AG04450 (cell line): ENCODE data around the gene RABGAP1. TPM values are rescaled to one million over a fixed set of nuclear protein-coding genes. Genes with fewer than 3 reads are reported as not detected.

Experiments used
- CTCF ChIA-PET: fragments of 300-600, 350-600 bp; formaldehyde crosslinking; extraction: SDS; loops from one replicate; lab custom pipeline; 2022; ENCODE audit warnings: antibody characterized with exemption, inconsistent platforms; lab: Charles Lee
- POLR2A ChIA-PET: fragments of 350-600 bp; formaldehyde crosslinking; extraction: SDS; loops from one replicate; lab custom pipeline; 2021; ENCODE audit warnings: antibody characterized with exemption, inconsistent platforms; lab: Yijun Ruan, JAX
- DNase-seq: peaks from one replicate; pipeline ENCODE4 v3.0.0-alpha.2; 2011; ENCODE audit warnings: low read depth, low spot score
- H3K27ac ChIP-seq: one replicate; pipeline ENCODE4 v1.5.1; 2012; ENCODE audit warnings: low read depth, low read length, control low read depth
- H3K27me3 ChIP-seq: one replicate; pipeline ENCODE4 v1.6.0; 2012; ENCODE audit warnings: low read length; ENCODE audit not compliant: control insufficient read depth, insufficient read depth
- H3K4me3 ChIP-seq: 2 replicates; pipeline ENCODE4 v1.5.1; 2011; ENCODE audit warnings: mild to moderate bottlenecking, low read depth, low read length, control low read depth
- H3K9me3 ChIP-seq: 2 replicates; pipeline ENCODE4 v1.5.1; 2012; ENCODE audit warnings: low read length; ENCODE audit not compliant: control insufficient read depth, insufficient read depth
- CTCF ChIP-seq: IDR thresholded peaks from 2 replicates; pipeline ENCODE4 v1.5.1; 2011; ENCODE audit warnings: low read depth, low read length, control low read depth, inconsistent platforms
- polyA plus RNA-seq: library from polyadenylated mRNA; depleted of rRNA; stranded (reverse); fragments of >200 nt; gene quantifications from 2 replicates; pipeline ENCODE4 v1.2.3, GENCODE V29; 2011

The RABGAP1 gene
- polyA plus RNA-seq, 1 experiment, result 69.4 TPM

GRCh38 chr9:123046406-123047195, 105.8 kb downstream of the RABGAP1 start:
- H3K9me3 ChIP-seq, result no peaks in the 10 kb centered on the region
- no peak for DNase-seq
- no peak overlapping the region for H3K27ac ChIP-seq
- H3K4me3 ChIP-seq, result no peak overlapping the region
- no peak for TF ChIP-seq CTCF
- ChIA-PET CTCF (interaction anchor here (1.3 kb wide), 1 partner anchor 179 kb away, joined by 4 read pairs; no protein-coding TSS in a partner anchor), POLR2A (interaction anchor here (0.8 kb wide), 1 partner anchor 17 kb away, joined by 3 read pairs; no protein-coding TSS in a partner anchor)
- H3K27me3 ChIP-seq, result no peaks in the 10 kb centered on the region

GRCh38 chr9:123048748-123049147, 107.9 kb downstream of the RABGAP1 start:
- DNase-seq, result no peak
- H3K27ac ChIP-seq, result no peak overlapping the region
- no peak overlapping the region for H3K4me3 ChIP-seq
- no peaks in the 10 kb centered on the region for H3K9me3 ChIP-seq
- no peak for TF ChIP-seq CTCF
- POLR2A ChIA-PET, result interaction anchor here (1.3 kb wide), 1 partner anchor 14 kb away, joined by 6 read pairs; no protein-coding TSS in a partner anchor
- H3K27me3 ChIP-seq, result no peaks in the 10 kb centered on the region
- CTCF ChIA-PET, result interaction anchor here (1.4 to 1.5 kb wide), 2 partner anchors 10 to 301 kb away, joined by 3 to 4 read pairs; no protein-coding TSS in a partner anchor

GRCh38 chr9:123049589-123050222, 108.9 kb downstream of the RABGAP1 start:
- Histone ChIP-seq H3K27ac (no peak overlapping the region), H3K4me3 (no peak overlapping the region), H3K9me3 (no peaks in the 10 kb centered on the region), H3K27me3 (no peaks in the 10 kb centered on the region)
- ChIA-PET CTCF (interaction anchor here (1.4 to 1.6 kb wide), 2 partner anchors 176 to 300 kb away, joined by 3 read pairs; no protein-coding TSS in a partner anchor), POLR2A (interaction anchor here (1.3 kb wide), 1 partner anchor 13 kb away, joined by 6 read pairs; no protein-coding TSS in a partner anchor)
- DNase-seq, result no peak
- no peak for TF ChIP-seq CTCF

- TF ChIP-seq CTCF, result no peak
- Histone ChIP-seq H3K27ac (no peak overlapping the region), H3K27me3 (no peaks in the 10 kb centered on the region), H3K4me3 (no peak overlapping the region), H3K9me3 (no peaks in the 10 kb centered on the region)
- ChIA-PET CTCF (interaction anchor here (1.2 to 1.7 kb wide), 2 partner anchors 28 to 297 kb away, joined by 3 to 4 read pairs; no protein-coding TSS in a partner anchor), POLR2A (no interaction called here)
- no peak for DNase-seq
Observed at GRCh38 chr9:123053046-123053445, 112.2 kb downstream of the RABGAP1 start.
